ENCODE data around the gene NAA35.

Gene NAA35

GRCh38 chr9:85995599-85995998 lies 54.7 kb downstream of the NAA35 start:
- Histone ChIP-seq H4K91ac (ENCODE audit: low read depth, low read length) (no peak overlapping the region), H4K12ac (ENCODE audit: low read depth, low read length) (no peak overlapping the region), H2BK5ac (ENCODE audit: low read depth, low read length, poor library complexity) (no peak overlapping the region), H3K27ac (ENCODE audit: low read depth, low read length) (no peak overlapping the region), H3K36me3 (ENCODE audit: control insufficient read depth in 1 of 2, insufficient read depth in 2 of 2, low read length in 2 of 2) (peaks cover 12 to 16% of the 10 kb centered on the region in 2 experiments), H3K4me1 (ENCODE audit: control insufficient read depth in 1 of 2, insufficient read depth in 2 of 2, low read length in 2 of 2) (no peaks in the 10 kb centered on the region), H2AK5ac (ENCODE audit: low read length) (no peak overlapping the region), H2BK12ac (ENCODE audit: low read length) (no peak overlapping the region), H3K9me3 (ENCODE audit: insufficient read depth, low read depth, low read length) (no peaks in the 10 kb centered on the region), H2AFZ (ENCODE audit: insufficient read depth, low read length, poor library complexity) (no peak overlapping the region), H3K23ac (ENCODE audit: low read length) (no peak overlapping the region), H3K27me3 (ENCODE audit: insufficient read depth, low read length) (no peaks in the 10 kb centered on the region), H2BK120ac (ENCODE audit: insufficient read depth, low read length, poor library complexity) (no peak overlapping the region), H3K4me2 (ENCODE audit: low read length) (no peak overlapping the region), H3K18ac (ENCODE audit: low read length) (no peak overlapping the region), H3K79me2 (ENCODE audit: control insufficient read depth, insufficient read depth, low read length, poor library complexity) (no peaks in the 10 kb centered on the region), H3K14ac (ENCODE audit: low read length) (no peak overlapping the region), H3K4ac (ENCODE audit: low read depth, low read length) (no peak overlapping the region), H3K9ac (ENCODE audit: low read length) (no peak overlapping the region), H3K4me3 (ENCODE audit: low read depth, low read length) (no peak overlapping the region), H3K79me1 (ENCODE audit: low read length) (no peaks in the 10 kb centered on the region), H4K8ac (ENCODE audit: low read depth, low read length) (no peak overlapping the region)
- no CpG with 5 or more reads among the region's 1 CpG for WGBS (ENCODE audit: extremely low coverage, insufficient coverage, insufficient read length)
- no peak for DNase-seq

DNA sequence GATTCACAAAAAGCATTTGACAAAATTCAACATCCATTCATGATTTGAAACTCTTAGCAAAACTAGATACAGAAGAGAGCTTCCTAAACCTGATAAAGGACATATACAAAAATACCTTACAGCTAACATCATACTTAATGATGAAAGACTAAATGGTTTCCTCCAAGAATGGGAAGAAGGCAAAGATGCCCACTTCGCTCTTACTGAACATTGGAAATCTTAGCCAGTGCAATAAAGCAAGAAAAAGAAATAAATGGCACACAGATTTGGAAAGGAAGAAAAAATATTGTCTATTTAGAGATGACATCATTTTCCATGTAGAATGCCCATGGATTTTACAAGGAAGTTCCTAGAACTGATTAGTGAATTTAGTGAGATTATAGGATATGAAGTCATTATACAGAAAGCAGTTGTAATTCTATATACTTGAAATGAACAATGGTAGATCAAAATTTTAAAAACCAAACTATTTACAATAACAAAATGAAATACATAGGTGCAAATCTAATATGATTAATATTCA lies 64.4 kb downstream of the NAA35 start:
- Histone ChIP-seq H3K27ac (ENCODE audit: low read depth, low read length) (no peak overlapping the region), H2AK5ac (ENCODE audit: low read length) (no peak overlapping the region)
- no CpG with 5 or more reads among the region's 1 CpG for WGBS (ENCODE audit: extremely low coverage, insufficient coverage, insufficient read length)

GRCh38 chr9:86009133-86009532 lies 68.2 kb downstream of the NAA35 start:
- Histone ChIP-seq H3K14ac (ENCODE audit: low read length) (no peak overlapping the region), H3K4me3 (ENCODE audit: low read depth, low read length) (no peak overlapping the region), H3K79me1 (ENCODE audit: low read length) (no peaks in the 10 kb centered on the region), H3K18ac (ENCODE audit: low read length) (no peak overlapping the region), H3K4me1 (ENCODE audit: control insufficient read depth in 1 of 2, insufficient read depth in 2 of 2, low read length in 2 of 2) (no peaks in the 10 kb centered on the region), H2AFZ (ENCODE audit: insufficient read depth, low read length, poor library complexity) (no peak overlapping the region), H3K9ac (ENCODE audit: low read length) (no peak overlapping the region), H2BK12ac (ENCODE audit: low read length) (no peak overlapping the region), H2BK5ac (ENCODE audit: low read depth, low read length, poor library complexity) (no peak overlapping the region), H3K36me3 (ENCODE audit: control insufficient read depth in 1 of 2, insufficient read depth in 2 of 2, low read length in 2 of 2) (peaks cover 21% of the 10 kb centered on the region in 2 experiments), H4K12ac (ENCODE audit: low read depth, low read length) (no peak overlapping the region), H3K79me2 (ENCODE audit: control insufficient read depth, insufficient read depth, low read length, poor library complexity) (no peaks in the 10 kb centered on the region), H4K8ac (ENCODE audit: low read depth, low read length) (no peak overlapping the region), H3K4ac (ENCODE audit: low read depth, low read length) (no peak overlapping the region), H3K23ac (ENCODE audit: low read length) (no peak overlapping the region), H3K27ac (ENCODE audit: low read depth, low read length) (no peak overlapping the region), H3K9me3 (ENCODE audit: insufficient read depth, low read depth, low read length) (no peaks in the 10 kb centered on the region), H3K27me3 (ENCODE audit: insufficient read depth, low read length) (no peaks in the 10 kb centered on the region), H3K4me2 (ENCODE audit: low read length) (no peak overlapping the region), H4K91ac (ENCODE audit: low read depth, low read length) (no peak overlapping the region), H2BK120ac (ENCODE audit: insufficient read depth, low read length, poor library complexity) (no peak overlapping the region), H2AK5ac (ENCODE audit: low read length) (no peak overlapping the region)
- no peak for DNase-seq
- no CpG with 5 or more reads among the region's 2 CpGs for WGBS (ENCODE audit: extremely low coverage, insufficient coverage, insufficient read length)

More for the DNA sequence above, 64.4 kb downstream of the NAA35 start:
- no peak overlapping the region for H2BK120ac ChIP-seq (ENCODE audit: insufficient read depth, low read length, poor library complexity)
- H3K14ac ChIP-seq (ENCODE audit: low read length) = no peak overlapping the region
- no peak overlapping the region for H3K18ac ChIP-seq (ENCODE audit: low read length)
- H3K23ac ChIP-seq (ENCODE audit: low read length) = no peak overlapping the region
- no peak overlapping the region for H4K91ac ChIP-seq (ENCODE audit: low read depth, low read length)
- DNase-seq = no peak
- H4K8ac ChIP-seq (ENCODE audit: low read depth, low read length) = no peak overlapping the region
- no peak overlapping the region for H3K9ac ChIP-seq (ENCODE audit: low read length)
- H3K4me1 ChIP-seq (ENCODE audit: control insufficient read depth in 1 of 2, insufficient read depth in 2 of 2, low read length in 2 of 2) = no peaks in the 10 kb centered on the region
- no peaks in the 10 kb centered on the region for H3K79me1 ChIP-seq (ENCODE audit: low read length)
- peaks cover 14 to 16% of the 10 kb centered on the region in 2 experiments for H3K36me3 ChIP-seq (ENCODE audit: control insufficient read depth in 1 of 2, insufficient read depth in 2 of 2, low read length in 2 of 2)
- H2BK5ac ChIP-seq (ENCODE audit: low read depth, low read length, poor library complexity) = no peak overlapping the region
- H3K27me3 ChIP-seq (ENCODE audit: insufficient read depth, low read length) = no peaks in the 10 kb centered on the region
- H4K12ac ChIP-seq (ENCODE audit: low read depth, low read length) = no peak overlapping the region
- H2BK12ac ChIP-seq (ENCODE audit: low read length) = no peak overlapping the region
- H3K79me2 ChIP-seq (ENCODE audit: control insufficient read depth, insufficient read depth, low read length, poor library complexity) = no peaks in the 10 kb centered on the region
- no peak overlapping the region for H3K4me3 ChIP-seq (ENCODE audit: low read depth, low read length)
- H3K4ac ChIP-seq (ENCODE audit: low read depth, low read length) = no peak overlapping the region
- no peaks in the 10 kb centered on the region for H3K9me3 ChIP-seq (ENCODE audit: insufficient read depth, low read depth, low read length)
- H3K4me2 ChIP-seq (ENCODE audit: low read length) = no peak overlapping the region
- H2AFZ ChIP-seq (ENCODE audit: insufficient read depth, low read length, poor library complexity) = no peak overlapping the region

- Histone ChIP-seq H2BK5ac (ENCODE audit: low read depth, low read length, poor library complexity) (no peak overlapping the region), H3K18ac (ENCODE audit: low read length) (no peak overlapping the region), H2BK120ac (ENCODE audit: insufficient read depth, low read length, poor library complexity) (no peak overlapping the region), H2AK5ac (ENCODE audit: low read length) (no peak overlapping the region), H3K23ac (ENCODE audit: low read length) (no peak overlapping the region), H2BK12ac (ENCODE audit: low read length) (no peak overlapping the region), H3K9me3 (ENCODE audit: insufficient read depth, low read depth, low read length) (no peaks in the 10 kb centered on the region), H4K12ac (ENCODE audit: low read depth, low read length) (peak overlapping the region; percentile 54), H3K4me1 (ENCODE audit: control insufficient read depth in 1 of 2, insufficient read depth in 2 of 2, low read length in 2 of 2) (no peaks in the 10 kb centered on the region), H3K36me3 (ENCODE audit: control insufficient read depth in 1 of 2, insufficient read depth in 2 of 2, low read length in 2 of 2) (peaks cover 17 to 30% of the 10 kb centered on the region in 2 experiments), H3K4me3 (ENCODE audit: low read depth, low read length) (no peak overlapping the region), H3K27ac (ENCODE audit: low read depth, low read length) (no peak overlapping the region), H3K4me2 (ENCODE audit: low read length) (no peak overlapping the region), H3K9ac (ENCODE audit: low read length) (no peak overlapping the region), H3K27me3 (ENCODE audit: insufficient read depth, low read length) (no peaks in the 10 kb centered on the region), H3K4ac (ENCODE audit: low read depth, low read length) (no peak overlapping the region), H4K91ac (ENCODE audit: low read depth, low read length) (no peak overlapping the region), H3K79me2 (ENCODE audit: control insufficient read depth, insufficient read depth, low read length, poor library complexity) (no peaks in the 10 kb centered on the region), H2AFZ (ENCODE audit: insufficient read depth, low read length, poor library complexity) (no peak overlapping the region), H3K14ac (ENCODE audit: low read length) (no peak overlapping the region), H4K8ac (ENCODE audit: low read depth, low read length) (no peak overlapping the region), H3K79me1 (ENCODE audit: low read length) (no peaks in the 10 kb centered on the region)
- no CpG with 5 or more reads among the region's 1 CpG for WGBS (ENCODE audit: extremely low coverage, insufficient coverage, insufficient read length)
- DNase-seq = no peak
Observed at GRCh38 chr9:86020731-86021130, 79.8 kb downstream of the NAA35 start.
